Nephron progenitor cell (in vitro differentiated cells): ENCODE results near the gene PTCD2.

ENCODE experiments used
- DNase-seq: peaks from one replicate; pipeline ENCODE4 v3.0.0; 2021
- H3K27ac Mint-ChIP-seq: 2 replicates; pipeline ENCODE4 v1.8.0; 2021; ENCODE audit warnings: mild to moderate bottlenecking, moderate library complexity, mixed read lengths
- H3K27me3 Mint-ChIP-seq: 2 replicates; pipeline ENCODE4 v1.8.0; 2021; ENCODE audit warnings: mild to moderate bottlenecking, low read depth, mixed read lengths; ENCODE audit not compliant: poor library complexity
- H3K36me3 Mint-ChIP-seq: 2 replicates; pipeline ENCODE4 v1.8.0; 2021; ENCODE audit warnings: low read depth, mixed read lengths
- H3K4me1 Mint-ChIP-seq: 2 replicates; pipeline ENCODE4 v1.8.0; 2021; ENCODE audit warnings: mixed read lengths
- H3K4me3 Mint-ChIP-seq: 2 replicates; pipeline ENCODE4 v1.8.0; 2021; ENCODE audit warnings: mild to moderate bottlenecking, moderate library complexity, mixed read lengths
- H3K9me3 Mint-ChIP-seq: 2 replicates; pipeline ENCODE4 v1.8.0; 2021; ENCODE audit warnings: mild to moderate bottlenecking, moderate library complexity, mixed read lengths
- TF ChIP-seq, protein P1 (sequence below): fragments of 200-600 bp; sonication (generic); IDR thresholded peaks from 2 replicates; pipeline ENCODE4 v1.5.0; 2021; ENCODE audit warnings: antibody characterized with exemption

PTCD2 gene

DNA sequence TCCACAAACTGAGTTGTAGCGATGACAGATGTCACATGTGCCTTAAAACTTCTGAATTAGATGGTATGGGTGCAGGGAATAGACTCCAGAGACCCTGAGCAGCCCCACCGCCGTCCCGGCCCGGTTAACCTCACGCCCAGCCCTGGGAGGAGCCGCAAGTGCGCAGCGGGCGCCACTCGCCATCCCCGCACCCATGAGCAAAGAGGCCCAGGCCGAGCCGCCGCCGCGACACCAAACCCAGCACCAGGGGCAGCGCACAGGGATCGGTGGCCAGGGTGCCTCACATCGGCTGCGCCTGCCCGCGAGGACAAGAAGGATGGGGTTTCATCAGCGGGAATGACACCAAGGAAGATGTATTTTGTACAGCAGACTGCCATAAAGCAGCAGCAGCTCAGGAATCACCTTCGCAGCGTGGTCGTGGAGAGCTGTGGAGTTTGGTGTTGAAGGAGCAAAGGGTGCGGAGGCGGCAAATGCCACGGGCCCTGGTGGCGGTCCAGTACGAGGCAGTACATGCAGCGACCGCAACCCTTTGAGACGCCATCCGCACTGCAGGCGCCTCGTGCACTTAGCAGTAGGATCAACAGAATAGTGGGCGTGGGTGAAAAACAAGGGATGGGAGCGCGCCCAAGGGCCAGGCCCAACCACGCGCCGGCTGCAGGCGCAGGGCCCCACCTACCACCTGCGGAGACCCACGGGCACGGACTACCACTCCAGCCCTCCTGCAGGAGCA, 97.3 kb downstream of the PTCD2 start:
- Mint-ChIP-seq H3K4me1 (no peaks in the 10 kb centered on the region), H3K4me3 (no peak overlapping the region), H3K27ac (no peak overlapping the region), H3K9me3 (peaks cover 5% of the 10 kb centered on the region), H3K27me3 (peaks cover 9% of the 10 kb centered on the region), H3K36me3 (no peaks in the 10 kb centered on the region)
- no peak for DNase-seq
- TF ChIP-seq, protein P1, sequence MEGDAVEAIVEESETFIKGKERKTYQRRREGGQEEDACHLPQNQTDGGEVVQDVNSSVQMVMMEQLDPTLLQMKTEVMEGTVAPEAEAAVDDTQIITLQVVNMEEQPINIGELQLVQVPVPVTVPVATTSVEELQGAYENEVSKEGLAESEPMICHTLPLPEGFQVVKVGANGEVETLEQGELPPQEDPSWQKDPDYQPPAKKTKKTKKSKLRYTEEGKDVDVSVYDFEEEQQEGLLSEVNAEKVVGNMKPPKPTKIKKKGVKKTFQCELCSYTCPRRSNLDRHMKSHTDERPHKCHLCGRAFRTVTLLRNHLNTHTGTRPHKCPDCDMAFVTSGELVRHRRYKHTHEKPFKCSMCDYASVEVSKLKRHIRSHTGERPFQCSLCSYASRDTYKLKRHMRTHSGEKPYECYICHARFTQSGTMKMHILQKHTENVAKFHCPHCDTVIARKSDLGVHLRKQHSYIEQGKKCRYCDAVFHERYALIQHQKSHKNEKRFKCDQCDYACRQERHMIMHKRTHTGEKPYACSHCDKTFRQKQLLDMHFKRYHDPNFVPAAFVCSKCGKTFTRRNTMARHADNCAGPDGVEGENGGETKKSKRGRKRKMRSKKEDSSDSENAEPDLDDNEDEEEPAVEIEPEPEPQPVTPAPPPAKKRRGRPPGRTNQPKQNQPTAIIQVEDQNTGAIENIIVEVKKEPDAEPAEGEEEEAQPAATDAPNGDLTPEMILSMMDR = no peak
